Type B pancreatic cell (in vitro differentiated cells): ENCODE data around the gene FAM149A. TPM values are rescaled to one million over a fixed set of nuclear protein-coding genes. Genes with fewer than 3 reads are reported as not detected.

ENCODE experiments used
- DNase-seq: peaks from one replicate; pipeline ENCODE4 v3.0.0; 2021; ENCODE audit warnings: mixed read lengths; ENCODE audit not compliant: unreplicated experiment; ENCODE audit errors: extremely low spot score
- H3K27ac Mint-ChIP-seq: 2 replicates; pipeline ENCODE4 v1.8.0; 2021; ENCODE audit warnings: mild to moderate bottlenecking, mixed read lengths
- H3K27me3 Mint-ChIP-seq: 2 replicates; pipeline ENCODE4 v1.8.0; 2021; ENCODE audit warnings: mixed read lengths
- H3K36me3 Mint-ChIP-seq: 2 replicates; pipeline ENCODE4 v1.8.0; 2021; ENCODE audit warnings: mixed read lengths
- H3K4me1 Mint-ChIP-seq: one replicate; pipeline ENCODE4 v1.8.0; 2021; ENCODE audit warnings: mixed read lengths; ENCODE audit not compliant: unreplicated experiment
- H3K4me3 Mint-ChIP-seq: 2 replicates; pipeline ENCODE4 v1.8.0; 2021; ENCODE audit warnings: mild to moderate bottlenecking, mixed read lengths
- H3K9me3 Mint-ChIP-seq: 2 replicates; pipeline ENCODE4 v1.8.0; 2021; ENCODE audit warnings: mixed read lengths
- CTCF ChIP-seq: fragments of 200-600 bp; sonication (generic); conservative IDR thresholded peaks from 2 replicates; pipeline ENCODE4 v1.5.0; 2021; ENCODE audit warnings: antibody characterized with exemption, mild to moderate bottlenecking
- total RNA-seq: library from RNA; stranded (reverse); gene quantifications from 2 replicates; pipeline ENCODE4 v1.2.1, GENCODE V29; 2021; ENCODE audit warnings: low replicate concordance

FAM149A gene
- total RNA-seq, 1 donor from 2014 or later: 9.3 TPM

- TF ChIP-seq CTCF: no peak
- Mint-ChIP-seq H3K27me3 (peaks cover 44% of the 10 kb centered on the region), H3K4me1 (peaks cover 15% of the 10 kb centered on the region), H3K36me3 (peaks cover 4% of the 10 kb centered on the region), H3K9me3 (peaks cover 5% of the 10 kb centered on the region), H3K27ac (peak overlapping the region; percentile 90), H3K4me3 (peak overlapping the region; percentile 91)
- no peak for DNase-seq
These were observed 1.3 kb downstream of the FAM149A start for GRCh38 chr4:186105647-186106321.

- Mint-ChIP-seq H3K27ac (peak overlapping the region; percentile 46), H3K36me3 (peaks cover 4% of the 10 kb centered on the region), H3K9me3 (peaks cover 5% of the 10 kb centered on the region), H3K4me1 (peaks cover 15% of the 10 kb centered on the region), H3K4me3 (peak overlapping the region; percentile 41), H3K27me3 (peaks cover 40% of the 10 kb centered on the region)
- no peak for TF ChIP-seq CTCF
- no peak for DNase-seq
These were observed 3.4 kb downstream of the FAM149A start for GRCh38 chr4:186107947-186108346.

GRCh38 chr4:186108391-186108790 lies 3.9 kb downstream of the FAM149A start:
- peaks cover 5% of the 10 kb centered on the region for H3K9me3 Mint-ChIP-seq
- peaks cover 4% of the 10 kb centered on the region for H3K36me3 Mint-ChIP-seq
- no peak overlapping the region for H3K4me3 Mint-ChIP-seq
- no peak for DNase-seq
- TF ChIP-seq CTCF: no peak
- peaks cover 15% of the 10 kb centered on the region for H3K4me1 Mint-ChIP-seq
- no peak overlapping the region for H3K27ac Mint-ChIP-seq
- peaks cover 36% of the 10 kb centered on the region for H3K27me3 Mint-ChIP-seq

- H3K4me1 Mint-ChIP-seq: peaks cover 15% of the 10 kb centered on the region
- no peak overlapping the region for H3K27ac Mint-ChIP-seq
- no peak overlapping the region for H3K4me3 Mint-ChIP-seq
- peaks cover 27% of the 10 kb centered on the region for H3K27me3 Mint-ChIP-seq
- peaks cover under 1% of the 10 kb centered on the region for H3K9me3 Mint-ChIP-seq
- DNase-seq: no peak
- H3K36me3 Mint-ChIP-seq: peaks cover under 1% of the 10 kb centered on the region
- TF ChIP-seq CTCF: no peak
These were observed 4.7 kb downstream of the FAM149A start for GRCh38 chr4:186109245-186109644.

DNA sequence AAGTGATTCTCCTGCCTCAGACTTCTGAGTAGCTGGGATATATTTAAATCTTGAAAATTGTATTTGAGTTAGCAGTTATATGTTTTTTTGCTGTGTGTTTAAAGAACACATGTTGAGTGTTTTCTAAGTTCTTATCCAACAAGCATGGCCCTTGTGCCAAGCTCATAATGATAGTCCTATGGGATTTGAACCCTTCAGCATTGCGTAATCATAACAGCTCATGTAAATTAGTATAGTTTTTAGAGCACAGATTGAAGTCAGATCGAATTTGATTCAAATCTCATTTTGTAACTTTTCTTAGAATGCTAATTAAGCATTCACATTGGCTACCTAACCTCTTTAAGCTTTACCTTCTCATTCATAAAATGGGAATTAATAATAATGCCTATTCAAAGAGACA lies 12.2 kb downstream of the FAM149A start:
- TF ChIP-seq CTCF: no peak
- no peak for DNase-seq

More for the DNA sequence above, 12.2 kb downstream of the FAM149A start:
- H3K9me3 Mint-ChIP-seq: no peaks in the 10 kb centered on the region
- H3K36me3 Mint-ChIP-seq: no peaks in the 10 kb centered on the region
- H3K27me3 Mint-ChIP-seq: peaks cover 4% of the 10 kb centered on the region
- H3K4me1 Mint-ChIP-seq: no peaks in the 10 kb centered on the region
- H3K27ac Mint-ChIP-seq: no peak overlapping the region
- no peak overlapping the region for H3K4me3 Mint-ChIP-seq
